HG03565 (cell line): ENCODE results near the gene GRK7.
"Not testable (repeated sequence)": the region's sequence is repeated elsewhere in the genome, so short reads cannot be mapped to it uniquely, and the experiment has no call there.

ENCODE experiments used
- ATAC-seq: cut with Tn5 transposase; IDR thresholded peaks from one replicate; pipeline ENCODE4 v1.9.1; 2021; ENCODE audit warnings: mild to moderate bottlenecking, moderate library complexity; ENCODE audit not compliant: unreplicated experiment

GRK7 gene

DNA sequence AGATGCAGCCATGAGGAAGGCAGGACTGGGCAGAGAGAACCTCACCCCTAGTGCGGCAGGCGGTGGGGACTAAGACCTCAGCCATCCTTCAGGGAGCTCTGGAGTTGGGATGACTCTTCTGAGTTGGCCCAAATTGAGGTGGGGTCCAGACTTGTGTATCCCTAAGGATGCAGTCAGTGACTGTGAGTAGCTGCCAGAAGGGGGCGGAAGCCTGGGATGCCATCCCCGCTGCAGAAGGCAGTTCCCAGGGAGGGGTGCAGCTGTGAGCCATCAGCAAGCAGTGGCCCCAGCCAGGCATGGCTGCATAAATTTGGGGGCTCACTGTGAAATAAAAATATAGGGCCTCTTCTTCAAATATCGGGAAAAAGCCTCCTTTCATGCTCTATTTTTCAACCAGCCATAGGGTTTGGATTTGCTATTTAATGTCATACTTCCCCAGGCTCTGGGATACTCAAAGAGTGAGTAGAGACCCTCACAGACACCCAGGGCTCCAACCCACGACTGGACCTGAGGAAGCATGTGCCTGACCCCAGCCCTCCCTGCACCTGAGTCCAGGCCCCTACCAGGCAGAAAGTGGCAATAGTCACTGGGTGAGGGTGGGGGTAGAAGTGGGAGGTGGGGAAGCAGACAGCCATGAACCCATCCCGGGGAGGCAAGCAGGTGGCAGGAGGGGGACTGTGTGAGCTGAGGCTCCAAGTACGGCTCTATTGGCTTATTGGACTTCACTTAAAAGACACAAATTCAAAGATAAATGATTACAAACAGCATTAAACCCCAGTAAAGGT, 30.5 kb downstream of the GRK7 start:
- ATAC-seq: no peak

DNA sequence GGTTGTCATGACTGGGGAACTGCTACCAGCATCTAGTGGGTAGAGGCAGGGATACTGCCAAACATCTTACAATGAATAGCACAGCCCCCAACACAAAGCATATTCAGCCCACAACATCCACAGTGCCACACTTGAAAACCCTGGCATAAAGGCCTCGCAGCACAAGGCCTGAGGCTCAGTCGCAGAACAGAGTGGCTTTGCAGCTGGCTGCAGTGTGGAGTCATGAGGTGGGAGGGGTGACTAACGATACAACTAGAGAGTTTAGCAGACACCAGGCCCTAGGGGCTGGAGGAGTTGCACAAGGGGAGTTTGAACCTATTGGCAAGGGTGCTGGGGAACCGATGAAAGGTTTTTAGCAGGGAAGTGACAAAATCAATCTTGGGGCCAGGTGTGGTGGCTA, 32.1 kb downstream of the GRK7 start:
- ATAC-seq: no peak

DNA sequence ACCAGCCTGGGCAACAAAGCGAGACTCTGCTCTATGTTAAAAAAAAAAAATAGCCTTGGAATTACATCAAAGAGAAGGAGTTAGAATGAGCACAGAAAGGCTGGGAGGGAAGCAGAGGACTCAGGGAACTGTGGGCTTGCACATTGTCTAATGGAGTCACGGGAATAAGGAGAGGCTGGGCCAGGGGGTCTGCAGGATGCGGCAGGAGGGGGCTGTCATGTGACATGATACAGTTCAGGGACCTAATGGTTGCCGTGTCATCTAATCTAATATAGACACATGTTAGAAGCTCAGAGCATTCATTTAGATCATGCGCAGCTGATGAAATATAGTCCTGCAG, 32.5 kb downstream of the GRK7 start:
- no peak for ATAC-seq

DNA sequence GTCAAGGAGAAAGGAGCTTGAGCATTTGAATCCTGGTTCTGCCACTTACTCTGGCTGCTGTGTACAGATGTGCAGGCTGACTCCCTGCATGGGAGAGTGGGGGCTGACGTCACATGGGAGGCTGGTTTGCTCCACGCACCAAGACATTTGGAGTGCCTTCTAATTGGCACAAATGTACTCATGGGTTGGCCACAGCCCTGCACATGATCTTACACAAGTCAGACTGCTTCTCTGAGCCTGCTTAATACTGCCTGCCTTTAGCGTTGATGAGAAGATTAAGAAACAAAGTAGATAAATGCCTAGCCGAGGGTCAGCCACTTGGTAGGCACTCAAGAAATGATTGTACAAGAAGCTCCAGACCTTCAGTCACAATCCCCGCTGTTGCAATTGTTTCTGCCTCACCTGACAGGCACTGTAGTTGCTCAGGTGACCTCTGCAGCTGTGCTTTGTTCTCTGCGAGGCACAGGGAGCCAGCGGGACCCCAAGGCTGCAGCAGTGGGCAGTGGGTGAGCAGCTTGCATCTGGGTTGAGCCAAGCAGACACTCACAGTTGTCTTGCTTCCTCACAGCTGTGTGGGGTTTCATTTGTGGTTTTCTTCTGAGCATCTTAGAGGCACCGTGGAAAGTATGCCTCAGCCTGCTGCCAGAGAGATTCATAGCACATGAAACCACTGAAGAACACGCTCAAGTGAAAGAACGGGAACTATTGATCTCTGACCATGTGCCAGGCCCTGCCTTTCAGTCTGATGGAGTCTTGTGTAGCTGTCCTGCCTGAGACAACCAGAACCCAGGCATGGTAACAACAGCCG, 33.1 kb downstream of the GRK7 start:
- peak; percentile 96 for ATAC-seq

DNA sequence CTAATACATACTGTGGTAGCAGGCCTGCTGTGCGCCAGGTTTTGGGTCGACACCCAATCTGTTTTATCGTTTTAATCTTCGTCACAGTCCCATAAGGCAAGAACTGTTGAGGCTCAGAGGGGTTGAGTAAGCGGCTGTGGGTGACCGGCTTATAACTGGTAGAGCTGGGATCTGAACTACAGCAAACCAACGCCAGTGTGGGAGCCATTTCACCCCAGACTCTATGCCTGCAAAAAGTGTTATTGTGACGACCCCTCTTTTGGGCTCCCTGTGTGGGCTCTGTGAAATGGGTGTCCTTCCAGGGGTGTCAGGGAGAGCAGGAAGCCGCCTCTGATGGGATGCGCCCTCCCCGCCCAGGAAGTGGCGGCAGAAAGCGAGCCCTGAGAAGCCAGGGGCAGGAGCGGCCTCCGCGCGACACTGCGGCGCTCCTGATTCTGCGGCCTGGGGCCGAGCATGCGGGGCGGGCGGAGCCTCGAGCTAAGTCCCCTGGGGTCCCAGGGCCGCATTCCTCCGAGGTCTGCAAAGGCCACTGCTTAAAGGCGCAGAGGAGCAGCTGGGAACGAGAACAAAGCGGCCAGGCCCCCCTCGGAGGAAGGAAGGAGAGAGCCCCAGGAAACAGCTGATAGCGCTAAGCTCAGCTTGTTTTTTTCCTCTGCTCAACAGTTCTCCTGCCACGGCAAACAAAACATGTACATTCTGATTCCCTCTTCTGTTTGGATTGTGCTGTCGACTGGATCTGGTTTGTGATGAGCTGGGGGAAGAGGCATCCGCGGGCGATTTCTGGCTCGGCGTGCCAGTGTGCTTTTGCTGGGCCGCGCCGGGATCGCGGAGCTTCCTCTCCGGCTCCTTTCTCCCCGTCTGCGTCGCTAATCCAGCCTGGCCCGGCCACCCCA, 33.9 kb downstream of the GRK7 start:
- ATAC-seq: no peak

DNA sequence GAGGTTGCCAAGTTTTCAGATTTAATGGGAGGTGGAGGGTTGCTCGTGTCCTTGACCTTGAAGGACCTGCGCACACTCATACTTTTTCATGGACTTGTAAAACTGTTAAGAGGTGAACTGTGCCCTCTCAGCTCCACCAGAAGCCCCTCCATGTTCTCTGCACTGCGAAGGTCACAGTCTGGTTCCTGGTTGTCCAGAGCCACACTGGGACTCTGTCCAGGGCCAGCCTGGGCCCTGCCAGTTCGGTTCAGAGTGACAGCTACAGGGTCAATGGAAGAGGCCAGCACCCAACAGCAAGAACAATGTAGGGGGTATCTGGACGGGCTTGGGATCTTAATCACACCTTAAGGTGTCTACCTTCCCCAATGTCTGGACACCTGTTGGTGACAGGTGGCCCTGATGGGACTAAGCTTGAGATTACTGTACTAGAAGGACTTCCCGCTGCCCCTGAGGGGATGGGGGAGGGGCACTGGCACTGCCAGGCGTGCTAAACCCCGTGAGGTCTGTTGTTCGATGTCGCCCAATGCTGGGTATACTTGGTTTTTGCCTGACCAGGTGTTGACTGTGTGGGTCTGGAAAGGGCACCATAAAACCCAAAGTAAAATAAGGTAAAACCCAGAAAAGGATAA, 34.7 kb downstream of the GRK7 start:
- ATAC-seq: no peak

DNA sequence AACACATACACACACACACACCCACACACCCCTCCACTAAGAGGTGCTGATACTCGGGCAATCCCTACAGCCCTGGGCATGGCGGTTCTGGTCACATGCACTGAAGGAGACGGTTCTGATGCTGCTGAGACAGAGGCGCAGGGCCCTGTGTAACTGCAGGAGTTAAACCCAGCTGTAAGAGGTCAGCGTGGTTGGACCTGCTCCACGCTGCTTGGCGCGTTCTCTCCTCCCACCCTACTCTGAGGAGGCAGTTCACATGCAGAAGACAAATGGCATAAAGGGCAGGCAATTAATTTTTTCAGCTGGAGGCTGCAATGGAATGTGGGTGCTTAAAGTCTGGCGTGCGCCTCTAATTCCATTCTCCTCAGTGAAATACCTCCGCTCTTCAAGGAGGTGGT, 35.2 kb downstream of the GRK7 start:
- ATAC-seq: no peak

DNA sequence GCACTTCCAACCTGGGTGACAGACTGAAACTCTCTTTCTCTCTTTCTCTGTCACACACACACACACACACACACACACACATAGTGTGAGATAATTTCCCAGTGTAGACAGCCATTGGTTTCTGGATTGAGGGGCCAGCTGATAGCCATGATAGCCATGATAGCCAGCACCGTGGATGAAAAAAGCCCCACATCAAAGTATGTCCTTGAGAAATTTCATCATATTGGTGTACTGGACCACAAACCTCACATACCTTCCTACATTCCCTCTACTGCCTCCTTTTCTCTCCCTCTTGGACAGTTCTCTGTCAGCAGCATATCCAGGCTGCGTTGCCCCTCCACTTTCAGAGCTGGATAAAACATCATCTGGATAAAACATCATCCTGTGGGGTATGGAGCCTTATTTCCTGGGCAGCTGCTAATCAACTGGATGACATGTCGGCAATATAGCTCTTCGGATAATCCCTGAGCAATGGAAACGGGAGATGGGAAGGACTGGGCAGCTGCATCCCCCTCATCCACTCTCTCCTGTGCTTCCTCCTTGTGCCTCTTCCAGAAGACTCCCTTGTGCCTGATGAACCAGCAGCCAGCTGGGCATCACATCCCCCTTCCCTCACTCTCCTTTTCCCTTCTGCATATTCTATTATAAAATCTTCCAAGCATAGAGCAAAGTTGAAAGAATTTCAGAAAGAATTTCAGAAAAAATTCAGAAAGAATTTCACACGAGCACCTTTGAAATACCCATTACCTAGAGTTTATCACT, 39.3 kb downstream of the GRK7 start:
- no peak for ATAC-seq

DNA sequence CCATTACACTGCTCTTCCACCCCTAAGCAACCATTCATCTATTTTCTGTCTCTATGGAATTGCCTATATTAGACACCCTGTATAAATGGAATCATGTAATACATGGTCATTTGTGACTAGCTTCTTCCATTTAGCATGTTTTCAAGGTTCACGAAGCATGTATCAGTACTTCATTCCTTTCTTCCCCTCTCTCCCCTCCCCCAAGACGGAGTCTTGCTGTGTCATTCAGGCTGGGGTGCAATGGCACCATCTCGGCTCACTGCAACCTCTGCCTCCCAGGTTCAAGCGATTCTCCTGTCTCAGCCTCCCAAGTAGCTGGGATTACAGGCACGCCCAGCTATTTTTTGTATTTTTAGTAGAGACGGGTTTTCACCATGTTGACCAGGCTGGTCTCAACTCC, 40.3 kb downstream of the GRK7 start:
- ATAC-seq: not testable (repeated sequence)

DNA sequence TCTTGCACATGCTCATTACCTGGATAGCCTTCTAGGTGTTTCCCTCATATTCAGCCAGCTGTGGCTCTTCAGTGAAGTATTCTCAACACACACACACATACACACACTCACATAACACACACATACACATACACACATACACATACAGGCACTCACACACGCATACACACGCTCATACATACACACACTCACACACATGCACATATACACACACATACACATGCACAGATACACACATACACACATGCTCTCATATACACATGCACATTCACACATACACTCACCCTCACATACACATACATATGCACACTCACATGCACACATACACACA, 41.2 kb downstream of the GRK7 start:
- ATAC-seq: no peak

DNA sequence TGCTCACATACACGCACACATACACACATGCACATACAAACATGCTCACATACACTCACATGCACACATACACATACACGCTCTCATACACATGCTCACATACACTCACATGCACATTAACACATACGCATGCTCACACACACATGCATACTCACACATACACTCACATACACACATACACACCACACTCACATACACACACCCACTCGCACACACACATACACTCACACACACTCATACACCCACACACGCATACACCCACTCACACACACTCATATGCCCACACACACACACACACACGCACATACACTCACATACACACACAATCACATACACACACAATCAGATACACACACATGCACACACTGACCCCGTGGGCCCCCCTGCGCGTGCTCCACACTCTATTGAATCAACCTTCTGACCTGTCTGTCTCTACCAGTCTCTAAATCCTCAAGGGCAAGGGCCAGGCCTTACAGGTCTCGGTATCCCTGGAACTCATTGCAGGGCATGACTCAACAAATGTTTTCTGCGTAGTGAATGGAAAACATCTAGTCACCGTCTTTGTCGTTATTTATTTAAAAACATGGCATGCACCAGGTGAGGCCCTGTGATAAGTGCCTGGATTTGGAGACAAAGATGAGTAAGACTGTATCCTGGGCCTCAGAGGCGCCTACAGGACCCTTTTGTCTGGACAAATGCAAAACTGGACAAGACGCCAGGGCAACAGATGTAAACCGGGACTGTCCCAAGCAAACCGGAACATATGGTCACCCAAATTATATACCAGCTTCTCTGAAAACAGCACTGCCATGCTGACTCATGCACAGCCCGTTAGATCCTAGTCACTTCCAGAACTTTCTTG, 41.8 kb downstream of the GRK7 start:
- ATAC-seq: no peak

DNA sequence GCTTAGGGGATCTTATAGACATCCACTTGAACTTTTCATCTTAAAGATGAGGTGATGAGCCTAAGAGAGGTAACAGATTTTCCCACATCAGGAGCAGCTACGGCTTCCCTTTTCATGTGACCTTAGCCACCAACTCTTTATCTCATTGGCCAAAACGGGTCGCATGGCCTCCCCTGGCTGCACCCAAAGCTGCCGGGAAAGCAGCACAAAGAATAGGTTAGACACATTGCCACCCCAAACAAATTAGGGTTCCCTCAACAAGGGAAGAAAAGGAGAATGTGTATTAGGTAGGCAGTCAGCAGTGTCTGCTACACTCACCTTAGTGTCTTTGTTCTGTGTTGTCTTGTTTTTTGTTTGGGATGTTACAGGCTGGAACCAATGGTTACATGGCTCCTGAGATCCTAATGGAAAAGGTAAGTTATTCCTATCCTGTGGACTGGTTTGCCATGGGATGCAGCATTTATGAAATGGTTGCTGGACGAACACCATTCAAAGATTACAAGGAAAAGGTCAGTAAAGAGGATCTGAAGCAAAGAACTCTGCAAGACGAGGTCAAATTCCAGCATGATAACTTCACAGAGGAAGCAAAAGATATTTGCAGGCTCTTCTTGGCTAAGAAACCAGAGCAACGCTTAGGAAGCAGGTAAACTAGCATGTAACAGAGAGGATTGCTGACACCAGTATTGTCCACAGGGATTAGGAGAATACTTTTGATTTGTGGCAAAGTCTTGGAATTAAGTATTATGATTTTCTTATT, 44.2 kb downstream of the GRK7 start:
- no peak for ATAC-seq

DNA sequence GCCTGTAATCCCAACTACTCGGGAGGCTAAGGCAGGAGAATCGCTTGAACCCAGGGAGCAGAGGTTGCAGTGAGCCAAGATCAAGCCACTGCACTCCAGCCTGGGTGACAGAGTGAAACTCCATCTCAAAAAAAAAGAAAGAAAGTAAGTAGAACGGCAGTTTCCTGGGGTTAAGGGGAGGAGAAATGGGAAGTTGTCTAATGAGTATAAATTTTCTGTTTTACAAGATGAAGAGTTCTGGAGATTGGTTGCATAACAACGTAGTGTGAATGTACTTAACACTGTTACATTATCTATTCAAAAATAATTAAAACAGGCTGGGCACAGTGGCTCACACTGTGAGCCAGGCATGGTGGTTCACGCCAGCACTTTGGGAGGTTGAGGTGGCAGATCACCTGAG, 45.4 kb downstream of the GRK7 start:
- no peak for ATAC-seq

DNA sequence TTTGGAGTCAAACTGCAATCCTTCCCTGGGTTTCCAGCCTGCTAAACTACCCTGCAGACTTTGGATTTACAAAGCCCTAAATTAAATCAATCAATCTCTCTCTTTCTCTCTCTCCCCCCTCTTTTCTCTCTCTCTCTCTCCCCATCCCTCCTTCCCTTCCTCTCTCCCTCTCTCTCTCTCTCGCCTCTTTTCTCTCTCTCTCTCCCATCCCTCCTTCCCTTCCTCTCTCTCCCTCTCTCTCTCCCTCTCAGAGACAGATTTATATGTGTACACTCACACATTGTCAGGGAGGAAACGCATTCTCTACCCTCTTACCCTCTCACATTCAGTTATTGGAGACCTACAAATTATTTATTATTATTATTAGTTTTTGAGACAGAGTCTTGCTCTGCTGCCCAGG, 47.0 kb downstream of the GRK7 start:
- ATAC-seq: no peak

DNA sequence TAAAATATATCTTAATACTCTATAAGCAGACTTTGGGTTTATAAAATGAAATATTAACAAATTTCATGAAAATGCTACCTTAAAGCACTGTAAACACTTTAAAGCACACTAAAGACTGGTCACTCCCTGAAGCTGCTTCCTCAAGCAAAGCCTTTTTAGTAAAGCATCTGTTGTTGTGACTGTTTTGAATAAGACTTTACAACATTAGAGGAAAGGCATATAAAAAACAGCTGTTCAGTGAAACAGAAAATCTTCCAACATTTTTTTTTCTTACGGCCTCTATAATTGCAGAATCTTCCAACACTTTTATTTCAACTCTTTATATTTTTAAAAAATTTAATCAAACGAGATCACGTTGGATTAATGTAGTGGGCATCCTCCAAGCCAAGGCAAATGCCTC, 48.1 kb downstream of the GRK7 start:
- no peak for ATAC-seq

DNA sequence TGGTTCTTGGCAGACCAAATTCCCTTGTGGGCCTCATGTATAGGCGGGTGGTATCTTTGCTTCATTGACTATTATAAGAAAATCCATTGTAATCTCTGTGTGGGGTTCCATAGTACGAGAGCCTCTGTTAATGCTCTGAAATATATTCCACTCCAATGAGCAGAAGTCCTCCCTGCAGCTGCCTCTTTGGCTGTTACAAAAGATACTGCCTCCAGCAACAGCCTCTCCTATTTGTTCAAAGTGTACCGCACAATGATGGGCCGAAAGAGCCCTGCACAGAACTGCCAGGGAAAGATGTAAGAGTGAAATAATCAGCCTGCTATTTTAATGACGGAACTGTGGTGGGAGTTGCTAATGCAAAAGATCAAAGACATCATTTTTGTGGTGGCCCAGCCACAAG, 48.9 kb downstream of the GRK7 start:
- ATAC-seq: no peak

DNA sequence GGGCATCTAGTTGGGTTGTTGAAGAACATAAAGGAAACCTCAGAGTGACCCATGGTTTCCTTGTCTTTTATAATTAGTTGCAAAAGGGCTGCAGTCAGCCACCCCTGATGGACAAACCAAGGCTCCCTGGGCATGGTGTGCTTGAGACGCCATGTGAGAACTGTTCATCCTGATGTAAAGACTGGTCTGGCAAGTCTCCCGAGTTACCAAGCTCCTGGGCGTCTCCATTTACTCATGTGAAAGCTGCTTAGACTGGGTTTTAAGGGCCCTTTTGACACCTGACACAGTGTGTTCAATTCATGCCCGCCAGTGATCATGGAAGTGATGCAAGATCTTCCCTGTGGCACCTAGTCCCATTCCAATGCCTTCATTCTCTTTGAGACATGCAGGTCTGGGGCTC, 49.4 kb downstream of the GRK7 start:
- ATAC-seq: no peak
